K562 (cell line): ENCODE measurements around the gene MLX. TPM values are rescaled to one million over a fixed set of nuclear protein-coding genes. Genes with fewer than 3 reads are reported as not detected.

Experiments used
- ADNP ChIP-seq: fragments of 200-800 bp; sonication (Bioruptor generic); IDR thresholded peaks from 2 replicates; pipeline ENCODE4 v1.6.1; 2016; ENCODE audit warnings: missing genetic modification characterization, missing compliant biosample characterization
- ATF1 ChIP-seq, 2 experiments: fragments of 450-650 bp in 1 of 2; IDR thresholded peaks; 2 replicates each; pipeline ENCODE4 v1.6.1; 2016; ENCODE audit warnings: missing compliant biosample characterization in 1 of 2, missing genetic modification characterization in 1 of 2
- CEBPZ ChIP-seq: fragments of 150-350 bp; IDR thresholded peaks from 2 replicates; pipeline ENCODE4 v1.6.1; 2014; ENCODE audit warnings: low read depth, mild to moderate bottlenecking, low read length, borderline replicate concordance
- ESRRB ChIP-seq: fragments of 250-450 bp; sonication (Bioruptor Pico); IDR thresholded peaks from 2 replicates; pipeline ENCODE4 v1.5.0; 2020; ENCODE audit warnings: mild to moderate bottlenecking, moderate library complexity, borderline replicate concordance
- FOS ChIP-seq: IDR thresholded peaks from 3 replicates; pipeline ENCODE4 v1.6.1; 2011; ENCODE audit not compliant: insufficient read length; ENCODE audit errors: extremely low read depth
- GABPA ChIP-seq: fragments of 200-800 bp; sonication (Bioruptor generic); conservative IDR thresholded peaks from 2 replicates; pipeline ENCODE4 v1.6.1; 2016; ENCODE audit warnings: low read depth, missing genetic modification characterization, missing compliant biosample characterization
- KHSRP ChIP-seq: fragments of 450-650 bp; IDR thresholded peaks from 2 replicates; pipeline ENCODE4 v1.6.1; 2017
- LARP7 ChIP-seq: fragments of 450-650 bp; IDR thresholded peaks from 2 replicates; pipeline ENCODE4 v1.6.1; 2016
- NELFE ChIP-seq: IDR thresholded peaks from 2 replicates; pipeline ENCODE4 v1.6.1; 2011; ENCODE audit warnings: mild to moderate bottlenecking; ENCODE audit not compliant: insufficient read depth, insufficient read length
- PKNOX1 ChIP-seq: fragments of 450-650 bp; IDR thresholded peaks from 2 replicates; pipeline ENCODE4 v1.6.1; 2016
- SAFB2 ChIP-seq: fragments of 200-400 bp; formaldehyde crosslinking; IDR thresholded peaks from 2 replicates; pipeline ENCODE4 v1.6.1; 2018; ENCODE audit warnings: borderline replicate concordance, low read length, low read depth, moderate library complexity; ENCODE audit not compliant: severe bottlenecking
- SMARCA4 ChIP-seq: fragments of 450-650 bp; IDR thresholded peaks from 2 replicates; pipeline ENCODE4 v1.6.1; 2016
- SRSF1 ChIP-seq: fragments of 200-400 bp; formaldehyde crosslinking; IDR thresholded peaks from 2 replicates; pipeline ENCODE4 v1.6.1; 2017; ENCODE audit warnings: mild to moderate bottlenecking, low read depth, low read length, moderate library complexity
- U2AF2 ChIP-seq: fragments of 200-400 bp; formaldehyde crosslinking; optimal IDR thresholded peaks from 2 replicates; pipeline ENCODE3; 2017; ENCODE audit warnings: low read depth, mild to moderate bottlenecking, low read length
- YBX1 ChIP-seq: fragments of 450-650 bp; IDR thresholded peaks from 2 replicates; pipeline ENCODE4 v1.7.1; 2016; ENCODE audit warnings: mild to moderate bottlenecking
- ZBTB12 ChIP-seq: fragments of 250-450 bp; sonication (Bioruptor Pico); IDR thresholded peaks from 2 replicates; pipeline ENCODE4 v1.4.0; 2020
- ZNF239 ChIP-seq: fragments of 250-450 bp; sonication (Bioruptor Pico); IDR thresholded peaks from 2 replicates; pipeline ENCODE4 v1.4.0; 2020; ENCODE audit warnings: mild to moderate bottlenecking
- ZNF696 ChIP-seq: fragments of 250-450 bp; sonication (Bioruptor Pico); conservative IDR thresholded peaks from 2 replicates; pipeline ENCODE4 v1.4.0; 2020; ENCODE audit warnings: mild to moderate bottlenecking, moderate library complexity
- ZNF717 ChIP-seq: fragments of 250-450 bp; sonication (Bioruptor Pico); IDR thresholded peaks from 2 replicates; pipeline ENCODE4 v1.5.0; 2021
- polyA plus RNA-seq, 8 experiments: library from polyadenylated mRNA; depleted of rRNA in 4 of 8; stranded (reverse) in 5 of 8; unstranded in 3 of 8; fragments of >200 nt; fragmentation: Nextera tagmentation in 2 of 8; fragmentation: Illumina TruSeq in 1 of 8; extraction: Ambion mirVana in 2 of 8; extraction: Trizol in 1 of 8; gene quantifications; 2 replicates each; pipeline versions ENCODE4 v1.2.1 to v1.2.3, GENCODE V29; 2011 to 2014; ENCODE audit warnings: inconsistent platforms in 1 of 8, missing spikeins in 1 of 8
- total RNA-seq, 7 experiments: library from RNA; depleted of rRNA in 6 of 7; stranded (reverse); fragments of >200 nt in 6 of 7; fragmentation: Illumina TruSeq in 2 of 7; extraction: Trizol in 2 of 7; gene quantifications; 2 replicates each; pipeline versions ENCODE4 v1.2.1 to v1.2.3, GENCODE V29; 2011 to 2021; ENCODE audit warnings: low replicate concordance in 1 of 7
- TF ChIP-seq, protein P1 (sequence below): sonication (generic); formaldehyde crosslinking; IDR thresholded peaks from 2 replicates; pipeline ENCODE4 v1.4.0; 2020; ENCODE audit warnings: mild to moderate bottlenecking, missing genetic modification reagents

MLX gene
- total and polyA plus RNA-seq, 9 of the 15 experiments (the other 6 are each of a cell fraction or from before 2014, with no cell fraction given) = 42.9 to 100 (median 58.9) TPM

- TF ChIP-seq KHSRP (no peak), SRSF1 (no peak), ZNF696 (no peak), ZNF239 (CRISPR knock-in tag) (no peak), FOS (no peak), NELFE (no peak), ADNP (tag) (no peak), GABPA (tag) (no peak), PKNOX1 (no peak), SAFB2 (no peak), ZNF717 (CRISPR knock-in tag) (peak; percentile 20; the same call in 1 of the 2 replicates), LARP7 (no peak), ZBTB12 (CRISPR knock-in tag) (0 out of 2 replicates have a peak, but pooled peaks have one; percentile 27), YBX1 (no peak), CEBPZ (no peak), ATF1 (CRISPR knock-in tag; IDR thresholded peaks at IDR 0.05) (no peak), ATF1 (tag; IDR thresholded peaks at IDR 0.05) (no peak; the same call in 1 of the 2 replicates), SMARCA4 (no peak), U2AF2 (no peak), ESRRB (CRISPR knock-in tag) (no peak)
- TF ChIP-seq, protein P1, sequence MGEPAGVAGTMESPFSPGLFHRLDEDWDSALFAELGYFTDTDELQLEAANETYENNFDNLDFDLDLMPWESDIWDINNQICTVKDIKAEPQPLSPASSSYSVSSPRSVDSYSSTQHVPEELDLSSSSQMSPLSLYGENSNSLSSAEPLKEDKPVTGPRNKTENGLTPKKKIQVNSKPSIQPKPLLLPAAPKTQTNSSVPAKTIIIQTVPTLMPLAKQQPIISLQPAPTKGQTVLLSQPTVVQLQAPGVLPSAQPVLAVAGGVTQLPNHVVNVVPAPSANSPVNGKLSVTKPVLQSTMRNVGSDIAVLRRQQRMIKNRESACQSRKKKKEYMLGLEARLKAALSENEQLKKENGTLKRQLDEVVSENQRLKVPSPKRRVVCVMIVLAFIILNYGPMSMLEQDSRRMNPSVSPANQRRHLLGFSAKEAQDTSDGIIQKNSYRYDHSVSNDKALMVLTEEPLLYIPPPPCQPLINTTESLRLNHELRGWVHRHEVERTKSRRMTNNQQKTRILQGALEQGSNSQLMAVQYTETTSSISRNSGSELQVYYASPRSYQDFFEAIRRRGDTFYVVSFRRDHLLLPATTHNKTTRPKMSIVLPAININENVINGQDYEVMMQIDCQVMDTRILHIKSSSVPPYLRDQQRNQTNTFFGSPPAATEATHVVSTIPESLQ (CRISPR knock-in tag) = peak; percentile 63; the same call in 1 of the 2 replicates
Measured at GRCh38 chr17:42566215-42566882, 551 bp upstream of the MLX start (continued).
